Measurements from ENCODE around the gene STX1B.
"Not testable (repeated sequence)": the region's sequence is repeated elsewhere in the genome, so short reads cannot be mapped to it uniquely, and the experiment has no call there.

Gene STX1B

DNA sequence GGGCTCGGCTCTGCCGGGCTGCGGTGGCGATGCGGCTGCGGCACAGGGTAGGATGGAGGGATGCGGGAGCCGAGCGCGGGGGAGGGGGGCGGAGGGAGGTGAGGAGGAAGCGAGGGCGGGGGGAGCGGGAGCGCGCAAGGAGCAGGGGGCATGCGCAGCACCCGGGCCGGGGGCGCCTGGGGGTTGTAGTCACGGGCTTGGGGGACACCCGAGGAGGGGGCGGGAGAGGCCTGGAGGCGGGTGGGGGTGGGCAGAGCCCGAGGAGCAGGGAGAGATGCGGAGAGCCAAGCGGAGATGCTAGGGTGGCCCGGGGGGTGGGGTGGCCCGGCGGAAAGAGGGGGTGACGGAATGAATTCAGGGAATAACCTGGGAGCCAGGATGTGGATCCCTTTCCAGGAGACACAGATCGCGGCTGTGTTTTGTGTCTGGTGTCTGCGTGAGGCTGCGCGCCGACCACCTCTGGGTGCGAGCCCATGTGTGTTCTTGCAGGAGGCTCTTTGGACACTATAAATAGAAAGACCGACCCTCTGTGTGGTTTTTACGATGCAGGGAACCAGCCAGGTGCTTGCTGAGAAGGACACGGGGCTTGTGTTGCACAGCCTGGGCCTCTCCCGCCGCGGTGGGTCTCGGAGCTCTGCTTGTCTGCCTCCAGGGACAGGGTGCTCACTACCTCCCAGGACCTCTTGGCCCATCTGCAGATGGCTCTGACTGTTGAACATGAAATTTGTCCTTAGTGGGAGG lies at the start of gene STX1B:
Gene STX1B (minus strand): TSS at position 54 of the 741 bp plus-strand sequence. CDS start 242 bp downstream, outside the sequence.
- no peak for FAIRE-seq

DNA sequence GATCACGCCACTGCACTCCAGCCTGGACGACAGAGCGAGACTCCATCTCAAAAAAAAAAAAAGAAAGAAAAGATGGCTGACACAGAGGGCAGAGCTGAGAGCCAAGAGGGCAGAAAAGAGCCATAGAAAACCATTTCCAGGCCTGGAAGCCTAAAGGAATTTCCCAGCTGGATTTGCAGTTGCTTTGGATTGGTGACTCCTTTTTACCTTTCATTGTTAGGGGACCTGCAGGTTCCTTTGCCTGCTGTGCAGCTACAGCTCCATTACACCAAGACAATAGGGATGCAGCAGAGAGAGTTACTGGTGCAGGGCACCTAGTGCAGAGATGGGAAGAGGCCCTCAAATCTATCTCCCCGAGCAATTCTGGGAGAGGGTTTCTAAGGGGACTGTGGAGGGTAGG lies 45.2 kb upstream of the STX1B start:
- FAIRE-seq = no peak

DNA sequence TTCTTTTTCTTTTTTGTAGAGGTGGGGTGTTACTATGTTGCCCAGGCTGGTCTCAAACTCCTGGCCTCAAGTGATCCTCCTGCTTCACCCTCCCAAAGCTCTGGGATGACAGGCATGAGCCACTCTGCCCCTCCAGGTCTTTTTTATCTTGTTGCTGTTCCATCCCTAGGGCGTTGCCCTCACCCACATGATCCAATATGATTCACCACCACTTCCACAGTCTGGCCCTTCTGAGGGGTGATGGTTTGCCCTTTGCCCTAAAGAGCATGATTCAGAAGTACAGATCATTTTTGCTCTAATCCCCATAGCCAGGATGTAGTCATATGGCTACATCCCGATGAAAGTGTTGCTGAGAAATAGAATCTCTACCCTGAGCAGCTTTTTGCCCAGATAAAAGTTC lies 41.7 kb upstream of the STX1B start:
- no peak for FAIRE-seq

DNA sequence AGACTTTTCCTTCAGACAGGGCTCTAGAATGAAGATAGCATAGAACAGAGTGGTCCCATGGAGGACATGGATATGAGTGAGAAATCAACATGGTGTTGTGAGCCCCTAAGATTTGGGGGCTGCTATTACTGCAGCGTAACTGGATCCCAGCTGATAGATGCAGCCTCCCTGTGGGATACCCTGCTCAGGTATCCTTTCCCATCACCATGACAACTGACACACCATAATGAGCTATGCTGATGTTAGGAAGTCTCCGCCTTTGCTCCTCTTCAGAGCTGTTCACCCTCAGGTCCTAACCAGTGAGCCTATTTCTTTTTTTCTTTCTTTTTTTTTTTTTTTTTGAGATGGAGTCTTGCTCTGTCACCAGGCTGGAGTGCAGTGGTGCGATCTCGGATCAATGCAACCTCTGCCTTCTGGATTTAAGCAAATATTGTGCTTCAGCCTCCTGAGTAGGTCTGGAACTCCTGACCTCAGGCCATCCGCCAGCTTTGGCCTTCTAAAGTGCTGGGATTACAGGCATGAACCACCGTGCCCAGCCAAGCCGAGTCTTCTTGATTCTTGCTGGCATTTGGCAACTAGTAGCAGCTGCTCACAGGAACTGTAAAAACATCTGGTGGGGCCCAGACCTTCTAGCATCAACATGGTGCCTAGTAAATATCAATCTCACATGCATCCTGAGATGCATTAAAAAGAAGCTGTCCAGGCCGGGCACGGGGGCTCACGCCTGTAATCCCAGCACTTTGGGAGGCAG lies 40.0 kb upstream of the STX1B start:
- FAIRE-seq = no peak

DNA sequence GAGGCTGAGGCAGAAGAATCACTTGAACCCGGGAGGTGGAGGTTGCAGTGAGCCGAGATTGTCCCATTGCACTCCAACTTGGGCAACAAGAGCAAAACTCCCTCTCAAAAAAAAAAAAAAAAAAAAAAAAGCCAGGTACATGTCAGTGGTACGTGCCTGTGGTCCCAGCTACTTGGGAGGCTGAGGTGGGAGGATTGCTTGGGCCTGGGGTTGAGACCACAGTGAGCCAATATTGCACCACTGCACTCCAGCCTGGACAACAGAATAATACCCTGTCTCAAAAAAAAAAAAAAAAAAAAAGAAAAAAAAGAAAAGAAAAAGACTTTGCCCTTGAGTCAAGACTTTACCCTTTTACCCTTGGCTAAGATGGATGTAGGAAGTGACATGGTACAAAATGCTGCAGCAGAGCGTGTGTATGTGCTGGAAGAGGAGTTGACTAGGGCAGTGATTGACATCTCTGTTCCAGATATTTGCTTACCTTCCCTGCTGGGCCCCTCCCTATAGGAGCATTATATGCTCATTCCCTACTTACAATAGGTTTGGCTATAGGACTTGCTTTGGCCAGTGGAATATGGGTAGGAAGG lies 33.6 kb upstream of the STX1B start:
- FAIRE-seq = no peak

DNA sequence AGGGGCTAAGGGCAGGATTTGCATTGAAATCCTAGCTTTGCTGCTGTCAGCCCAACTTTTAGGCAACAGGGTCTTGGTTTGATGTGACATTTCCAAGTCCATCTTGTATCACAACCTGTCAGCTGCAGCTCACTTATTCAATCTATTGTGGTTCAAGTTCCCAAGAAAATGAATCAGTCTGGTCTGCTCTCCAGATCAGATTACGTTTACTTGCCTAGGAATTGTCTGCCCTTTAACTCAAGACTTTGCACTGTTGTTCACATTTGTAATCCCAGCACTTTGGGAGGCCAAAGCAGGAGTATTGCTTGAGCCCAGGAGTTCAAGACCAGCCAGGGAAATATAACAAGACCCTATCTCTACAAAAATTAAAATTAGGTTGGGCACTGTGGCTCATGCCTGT lies 32.9 kb upstream of the STX1B start:
- no peak for FAIRE-seq

DNA sequence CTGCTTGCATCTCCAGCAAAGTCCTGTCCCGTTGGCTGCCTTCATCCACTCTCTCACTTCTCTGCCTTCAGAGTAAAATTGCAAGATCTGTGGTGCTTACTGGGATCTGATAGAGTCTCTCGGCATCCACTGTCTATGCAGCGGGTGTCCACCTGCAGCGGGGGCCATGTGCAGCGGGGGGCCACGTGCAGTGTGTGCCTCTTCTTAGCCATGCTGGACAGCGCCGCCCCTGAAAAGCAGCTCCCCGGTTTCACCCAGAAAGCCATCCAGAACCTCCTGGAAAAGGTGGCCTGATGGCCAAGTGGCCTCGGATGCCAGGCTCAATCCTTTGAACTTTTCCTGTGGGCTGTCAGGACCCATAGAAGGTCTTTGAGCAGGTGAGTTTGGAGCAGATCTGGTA lies 32.4 kb upstream of the STX1B start:
- no peak for FAIRE-seq

DNA sequence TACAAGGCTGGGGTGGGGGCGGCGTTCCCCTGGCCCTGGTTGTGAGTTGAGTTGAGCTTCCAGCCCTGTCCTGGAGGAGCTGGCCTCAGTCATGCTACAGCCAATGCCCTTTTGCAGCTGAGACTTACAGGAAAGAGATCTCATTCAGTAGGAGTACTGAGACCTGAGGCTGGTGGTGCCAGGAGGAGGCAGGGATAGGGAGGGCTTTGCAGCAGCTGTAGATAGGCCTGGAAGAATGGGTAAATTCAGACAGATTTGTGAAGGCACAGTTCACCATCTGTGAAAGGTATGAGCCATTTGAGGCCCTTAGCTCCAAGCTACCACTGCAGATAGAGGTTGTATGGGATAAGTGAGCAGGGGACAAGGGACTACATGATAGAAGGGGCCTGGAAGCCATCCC lies 28.6 kb upstream of the STX1B start:
- no peak for FAIRE-seq

DNA sequence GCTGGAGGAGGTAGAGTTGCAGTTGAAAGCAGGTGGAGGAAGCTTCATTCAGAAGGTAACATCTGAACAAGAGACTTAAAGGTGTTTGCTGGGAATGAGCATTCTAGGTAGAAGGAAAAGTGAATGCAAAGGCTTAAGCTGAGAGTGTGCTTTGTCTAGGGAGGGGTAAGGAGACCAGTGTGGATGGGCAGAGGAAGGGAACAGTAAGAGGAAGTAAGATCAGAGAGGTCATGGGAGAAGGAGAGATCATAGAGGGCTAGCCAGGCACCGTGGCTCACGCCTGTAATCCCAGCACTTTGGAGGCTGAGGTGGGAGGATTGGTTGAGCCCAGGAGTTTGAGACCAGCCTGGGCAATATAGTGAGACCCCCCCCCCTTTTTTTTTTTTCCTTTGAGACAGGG lies 26.3 kb upstream of the STX1B start:
- FAIRE-seq = no peak

DNA sequence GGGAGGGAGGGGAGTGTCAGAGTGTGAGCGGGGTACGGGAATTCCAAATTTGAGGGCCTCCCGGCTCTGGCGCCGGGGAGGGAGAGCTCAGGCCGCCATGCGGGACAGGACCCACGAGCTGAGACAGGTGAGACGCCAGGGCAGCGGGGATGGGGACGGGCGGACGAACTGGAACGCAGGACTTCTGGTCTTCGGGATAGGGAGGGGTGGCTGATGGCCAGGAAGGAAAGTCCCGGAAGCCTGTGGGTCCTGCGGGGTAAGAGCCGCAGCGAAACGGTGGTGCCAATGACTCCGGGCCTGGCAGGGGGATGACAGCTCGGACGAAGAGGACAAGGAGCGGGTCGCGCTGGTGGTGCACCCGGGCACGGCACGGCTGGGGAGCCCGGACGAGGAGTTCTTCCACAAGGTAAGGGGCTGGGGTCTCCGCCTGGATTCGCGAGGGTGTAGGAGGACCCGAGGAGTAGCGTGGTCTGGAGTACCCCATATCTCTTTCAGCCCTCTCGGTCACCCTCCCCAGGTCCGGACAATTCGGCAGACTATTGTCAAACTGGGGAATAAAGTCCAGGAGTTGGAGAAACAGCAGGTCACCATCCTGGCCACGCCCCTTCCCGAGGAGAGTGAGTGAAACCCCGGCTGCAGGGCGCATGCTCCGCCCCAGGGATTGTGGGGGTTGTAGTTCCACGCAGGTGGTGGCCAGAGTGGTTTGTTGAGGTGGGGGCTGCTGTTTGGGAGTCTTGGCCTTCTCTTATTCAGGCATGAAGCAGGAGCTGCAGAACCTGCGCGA lies 23.5 kb upstream of the STX1B start:
- no peak for FAIRE-seq

DNA sequence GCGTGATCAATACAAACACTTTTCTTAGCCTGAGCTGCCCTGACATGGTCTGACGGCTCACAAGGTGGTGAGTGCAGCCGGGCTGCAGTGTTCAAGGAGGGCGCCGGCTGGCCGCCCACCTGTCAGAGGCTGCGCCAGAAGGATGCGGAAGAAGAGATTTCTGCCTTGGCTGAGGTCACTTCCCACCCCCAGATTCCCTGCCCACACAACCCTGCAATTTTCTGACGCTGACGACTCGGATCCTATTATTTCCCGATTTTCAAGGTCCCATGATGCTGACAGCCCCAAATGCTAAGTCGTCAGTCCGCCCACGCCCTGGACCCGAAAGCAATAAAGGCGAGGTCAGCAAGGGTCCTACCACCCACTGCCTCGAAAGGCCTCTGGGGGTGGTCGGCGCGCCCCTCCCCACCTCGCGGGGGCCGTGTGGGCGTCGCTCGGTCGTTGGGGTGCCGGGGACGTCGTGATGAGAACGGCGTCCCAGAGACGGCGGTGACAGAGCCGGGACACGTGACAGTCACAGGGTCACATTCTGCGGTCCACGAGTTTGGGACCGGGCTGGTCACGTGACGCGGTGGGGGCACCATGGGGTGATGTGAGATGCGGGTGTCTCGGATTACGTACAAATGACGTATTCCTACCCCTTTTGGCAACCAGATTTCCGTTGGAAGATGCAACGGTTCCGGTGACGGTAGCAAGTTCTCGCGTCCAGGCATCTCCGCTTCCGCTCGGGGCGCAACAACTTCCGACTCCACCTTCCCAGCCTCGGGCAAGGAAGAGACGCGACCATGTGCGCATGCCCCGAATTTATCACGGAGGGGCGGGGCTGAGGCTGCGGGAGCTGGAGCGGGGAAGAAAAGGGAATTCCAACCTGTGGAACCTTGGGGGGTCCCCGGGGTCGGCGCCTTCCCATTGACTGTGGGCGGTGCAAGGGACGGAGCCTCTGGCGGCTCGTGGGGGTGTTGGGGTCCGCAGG lies 22.6 kb upstream of the STX1B start, which contains the start of gene STX4:
Gene STX4 (plus strand): TSS at position 823 of the 973 bp plus-strand sequence. CDS start 248 bp downstream, outside the sequence.
- peak; percentile 63 for FAIRE-seq

DNA sequence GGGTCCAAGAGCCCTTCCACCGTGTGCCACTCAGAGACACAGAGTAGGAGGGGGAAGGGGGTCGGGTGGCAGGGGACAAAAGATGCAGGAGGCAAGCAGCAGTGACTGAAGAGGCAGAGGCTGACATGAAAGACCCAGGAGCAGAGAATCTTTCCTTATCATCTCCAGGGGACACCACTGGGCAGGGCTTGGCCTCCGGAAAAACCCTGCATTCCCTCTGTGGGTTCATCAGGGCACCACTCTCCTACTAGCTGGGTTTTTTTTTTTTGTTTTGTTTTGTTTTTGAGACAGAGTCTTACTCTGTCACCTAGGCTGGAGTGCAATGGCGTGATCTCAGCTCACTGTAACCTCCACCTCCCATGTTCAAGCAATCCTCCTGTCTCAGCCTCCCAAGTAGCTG lies 20.8 kb upstream of the STX1B start:
- FAIRE-seq = no peak

DNA sequence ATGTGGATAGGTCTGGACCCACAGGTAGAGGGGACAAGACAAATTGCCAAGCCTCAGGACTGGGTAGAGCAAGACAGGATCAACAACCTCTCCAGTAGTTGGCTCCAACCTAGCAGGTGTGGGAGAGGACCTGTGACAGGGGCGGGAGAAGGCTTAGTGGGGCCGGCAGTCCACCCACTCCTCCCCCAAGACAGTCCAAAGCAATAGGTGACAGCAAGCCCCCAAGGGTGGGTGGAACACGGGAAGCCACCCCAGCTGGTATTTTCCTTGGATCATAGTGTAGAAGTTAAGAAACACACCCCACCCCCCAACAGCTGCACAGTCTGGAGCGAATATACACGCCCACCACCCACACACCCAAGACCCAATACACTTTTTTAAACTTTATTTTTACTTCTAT lies 18.8 kb upstream of the STX1B start:
- FAIRE-seq = no peak

DNA sequence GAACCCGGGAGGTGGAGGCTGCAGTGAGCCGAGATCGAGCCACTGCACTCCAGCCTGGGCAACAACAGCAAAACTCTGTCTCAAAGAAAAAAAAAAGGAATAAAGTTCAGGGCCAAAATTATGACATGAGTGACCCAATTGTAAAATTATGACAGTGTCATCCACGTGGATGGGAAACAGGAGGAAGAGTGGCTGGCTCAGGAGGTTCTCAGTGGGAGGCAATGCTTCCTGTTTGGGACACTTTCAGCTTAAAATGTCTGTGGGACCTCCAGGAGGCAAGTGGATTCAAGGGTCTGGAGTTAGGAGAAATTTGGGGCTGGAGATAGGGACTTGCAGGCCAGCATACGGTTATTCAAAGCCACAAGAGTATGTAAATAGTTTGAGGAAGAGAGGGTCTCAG lies 14.9 kb upstream of the STX1B start:
- FAIRE-seq = no peak

DNA sequence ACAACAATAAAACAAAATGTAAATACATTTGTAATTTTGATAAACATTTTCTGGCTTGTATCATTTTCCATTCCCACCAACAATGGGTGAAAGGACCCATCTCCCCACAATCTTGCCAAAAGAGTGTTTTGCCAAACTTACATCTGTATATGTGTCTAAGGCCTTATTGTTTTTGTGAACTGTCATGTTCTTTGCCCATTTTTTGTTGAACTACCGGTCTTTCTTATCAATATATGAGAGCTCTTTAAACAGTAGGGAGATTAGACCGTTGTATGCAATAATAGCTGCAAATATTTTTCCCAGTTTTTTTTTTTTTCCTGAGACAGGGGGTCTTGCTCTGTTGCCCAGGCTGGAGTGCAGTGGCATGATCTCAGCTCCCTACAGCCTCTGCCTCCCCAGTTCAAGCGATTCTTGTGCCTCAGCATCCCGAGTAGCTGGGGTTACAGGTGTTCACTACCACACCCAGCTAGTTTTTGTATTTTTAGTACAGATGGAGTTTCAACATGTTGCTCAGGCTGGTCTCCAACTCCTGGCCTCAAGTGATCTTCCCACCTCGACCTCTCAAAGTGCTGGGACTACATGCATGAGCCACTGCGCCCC lies 13.3 kb upstream of the STX1B start:
- no peak for FAIRE-seq

DNA sequence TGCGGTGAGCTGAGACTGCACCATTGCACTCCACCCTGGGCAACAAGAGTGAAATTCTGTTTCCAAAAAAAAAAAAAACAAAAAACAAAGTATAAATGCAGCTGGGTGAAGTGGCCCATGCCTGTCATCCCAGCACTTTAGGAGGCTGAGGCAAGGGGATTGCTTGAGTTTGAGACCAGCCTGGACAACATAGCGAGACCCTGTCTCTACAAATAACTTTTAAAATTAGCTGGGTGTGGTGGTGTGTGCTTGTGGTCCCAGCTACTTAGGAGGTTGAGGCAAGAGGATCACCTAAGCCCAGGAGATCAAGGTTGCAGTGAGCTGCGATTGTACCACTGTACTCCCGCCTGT lies 12.8 kb upstream of the STX1B start:
- no peak for FAIRE-seq

DNA sequence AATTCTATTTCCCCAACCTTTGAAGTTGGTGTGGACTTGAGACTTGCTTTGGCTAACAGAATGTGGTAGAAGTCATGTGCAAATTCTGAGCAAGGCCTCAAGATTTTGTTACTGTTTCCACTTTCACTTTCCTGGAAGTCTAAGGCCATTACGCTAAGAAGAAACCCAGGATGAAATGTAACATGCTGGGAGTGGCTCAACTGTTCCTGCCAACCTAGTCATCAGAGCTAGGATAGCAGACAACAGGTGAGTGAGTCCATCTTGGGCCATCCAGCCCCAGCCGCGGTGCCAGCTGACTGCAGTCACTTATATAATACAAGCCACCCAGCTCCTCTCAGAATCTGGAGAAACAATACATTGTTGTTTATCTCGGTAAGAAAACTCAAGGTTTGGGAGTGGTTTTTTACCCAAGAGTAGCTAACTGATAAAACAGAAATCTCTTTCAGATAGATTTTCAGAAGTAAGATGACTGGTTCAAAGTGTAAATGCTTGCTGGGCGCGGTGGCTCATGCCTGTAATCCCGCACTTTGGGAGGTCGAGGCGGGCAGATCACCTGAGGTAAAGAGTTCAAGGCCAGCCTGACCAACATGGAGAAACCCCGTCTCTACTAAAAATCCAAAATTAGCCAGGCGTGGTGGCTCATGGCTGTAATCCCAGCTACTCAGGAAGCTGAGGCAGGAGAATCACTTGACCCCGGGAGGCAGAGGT lies 12.3 kb upstream of the STX1B start:
- no peak for FAIRE-seq

DNA sequence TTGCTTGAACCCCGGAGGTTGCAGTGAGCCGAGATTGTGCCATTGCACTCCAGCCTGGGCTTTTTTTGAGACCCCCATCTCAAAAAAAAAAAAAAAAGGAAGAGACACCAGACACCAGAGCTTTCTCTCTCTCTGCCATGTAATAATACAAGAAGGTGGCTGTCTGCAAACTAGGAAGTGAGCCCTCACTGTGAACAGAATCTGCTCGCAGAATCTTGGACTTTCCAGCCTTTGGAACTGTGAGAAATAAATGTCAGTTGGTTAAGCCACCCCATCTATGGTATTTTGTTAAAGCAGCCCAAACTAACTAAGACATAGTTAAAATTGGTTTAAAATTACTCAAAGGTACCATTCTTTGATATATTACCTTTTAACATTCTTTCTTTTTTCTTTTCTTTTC lies 10.1 kb upstream of the STX1B start:
- no peak for FAIRE-seq

DNA sequence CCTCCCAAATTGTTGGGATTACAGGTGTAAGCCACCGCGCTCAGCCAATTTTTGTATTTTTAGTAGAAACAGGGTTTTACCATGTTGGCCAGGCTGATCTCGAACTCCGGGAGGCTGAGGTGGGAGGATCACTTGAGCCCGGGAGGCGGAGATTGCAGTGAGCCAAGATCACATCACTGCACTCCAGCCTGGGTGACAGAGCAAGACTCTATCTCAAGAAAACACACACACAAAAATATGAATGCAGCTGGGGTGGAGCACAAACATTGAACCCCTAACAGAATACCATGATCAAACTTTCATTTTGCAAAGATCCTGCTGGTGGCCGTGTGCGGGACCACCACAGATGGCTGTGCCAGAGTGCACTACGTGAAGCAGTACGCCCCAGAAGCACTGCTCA lies 7.3 kb upstream of the STX1B start:
- not testable (repeated sequence) for FAIRE-seq

DNA sequence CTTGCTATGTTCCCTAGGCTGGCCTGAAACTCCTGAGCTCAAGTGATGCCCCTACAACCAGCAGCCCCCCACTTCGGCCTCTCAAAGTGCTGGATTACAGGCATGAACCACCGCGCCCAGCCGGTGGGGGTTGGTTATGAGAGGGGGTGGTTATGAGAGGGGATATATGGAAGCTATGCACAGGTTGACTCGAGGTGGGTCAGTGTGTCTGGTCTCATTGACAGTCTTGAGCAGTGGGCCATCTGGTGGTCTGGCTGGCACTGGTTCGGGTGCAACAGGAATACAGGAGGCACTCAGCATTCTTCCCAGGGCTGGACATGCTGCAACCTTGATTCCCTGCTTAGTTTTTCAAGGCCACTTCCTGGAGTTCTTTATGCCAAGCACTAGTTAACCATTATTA lies 5.6 kb upstream of the STX1B start:
- no peak for FAIRE-seq

DNA sequence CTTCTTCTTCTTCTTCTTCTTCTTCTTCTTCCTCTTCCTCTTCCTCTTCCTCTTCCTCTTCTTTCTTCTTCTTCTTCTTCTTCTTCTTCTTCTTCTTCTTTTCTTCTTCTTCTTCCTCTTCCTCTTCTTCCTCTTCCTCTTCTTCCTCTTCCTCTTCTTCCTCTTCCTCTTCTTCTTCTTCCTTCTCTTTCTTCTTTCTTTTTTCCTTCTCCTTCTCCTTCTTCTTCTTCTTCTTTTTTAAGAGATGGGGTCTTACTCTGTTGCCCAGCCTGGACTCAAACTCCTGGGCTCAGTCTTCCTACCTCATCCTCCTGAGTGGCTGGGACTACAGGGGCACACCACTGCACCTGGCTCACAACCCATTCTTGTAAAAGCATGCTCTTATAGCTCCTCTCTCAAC lies 2.9 kb upstream of the STX1B start:
- FAIRE-seq = not testable (repeated sequence)
